Activated CD4-positive, alpha-beta T cell treated with anti-CD3 and anti-CD28 coated beads, Interleukin-2, amount 50 U/mL, for 24 hours (primary cell): Measurements from ENCODE around the gene TCFL5.

Experiments
- DNase-seq, 2 donors: peaks; one replicate each; pipeline ENCODE4 v3.0.0-alpha.2; 2020; ENCODE audit warnings: low read depth in 1 of 2, low spot score in 1 of 2

TCFL5 gene

DNA sequence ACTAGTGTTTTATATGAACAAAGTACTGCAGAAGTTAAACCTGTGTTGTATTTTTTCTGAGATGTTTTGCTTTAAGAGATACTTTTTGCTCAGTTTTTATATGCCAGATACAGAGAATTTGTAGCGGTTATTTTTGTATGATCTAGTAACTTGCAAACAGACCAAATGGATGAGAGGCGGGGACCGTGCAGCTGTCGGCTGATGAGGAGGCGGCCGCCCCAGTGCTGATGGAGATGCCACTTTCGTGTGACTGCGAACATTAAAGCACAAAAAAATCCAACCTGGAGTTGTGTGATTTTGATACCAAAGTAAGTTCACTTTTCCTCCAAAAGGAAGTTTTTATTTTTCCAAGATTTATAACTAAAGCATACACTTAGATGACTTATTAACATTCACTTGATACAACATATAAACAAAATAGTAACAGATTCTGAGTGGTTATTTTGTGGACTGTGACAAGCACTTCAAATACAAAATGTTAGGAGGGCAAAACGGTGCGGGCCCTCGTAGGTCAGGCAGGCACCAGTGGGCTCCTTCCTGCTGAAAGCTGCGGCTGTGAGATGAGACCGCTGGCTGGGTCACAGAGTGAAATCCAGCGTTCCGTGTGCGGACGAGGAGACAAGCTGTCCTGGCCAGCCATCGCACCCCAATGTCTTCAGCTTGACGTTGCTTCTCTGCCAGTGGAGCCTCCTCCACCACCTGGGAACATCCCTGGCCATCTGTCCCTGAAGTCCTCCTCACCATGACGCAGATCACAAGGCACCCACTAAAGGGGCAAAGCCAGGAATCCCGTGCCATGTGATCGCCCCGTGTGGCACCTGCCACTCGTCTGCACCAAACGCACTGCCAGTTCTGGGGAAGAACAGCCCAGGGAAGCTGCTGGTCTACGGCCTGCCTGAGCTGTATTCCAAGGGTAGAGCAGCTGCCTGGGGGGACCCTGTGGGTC lies 61.0 kb downstream of the TCFL5 start:
- DNase-seq = no peak

DNA sequence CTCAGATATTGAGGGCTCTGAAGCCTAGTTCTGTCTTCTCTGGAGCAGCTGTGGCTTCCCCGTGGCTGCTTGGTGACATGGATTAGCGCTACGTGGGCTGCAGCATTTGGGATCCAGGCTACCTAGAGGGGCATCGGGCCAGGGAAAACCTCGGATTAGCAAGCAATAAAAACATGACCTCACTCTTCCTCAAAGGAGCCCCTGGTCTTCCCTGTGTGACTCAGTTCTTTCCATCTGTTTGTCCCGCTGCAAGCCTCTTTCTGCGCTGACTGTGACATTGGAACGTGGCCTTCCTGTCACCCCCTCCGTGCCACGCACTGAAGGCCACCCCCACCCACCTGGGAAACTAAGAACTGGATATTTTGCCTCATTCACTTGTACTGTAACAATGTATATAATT lies 61.7 kb downstream of the TCFL5 start:
- no peak for DNase-seq

DNA sequence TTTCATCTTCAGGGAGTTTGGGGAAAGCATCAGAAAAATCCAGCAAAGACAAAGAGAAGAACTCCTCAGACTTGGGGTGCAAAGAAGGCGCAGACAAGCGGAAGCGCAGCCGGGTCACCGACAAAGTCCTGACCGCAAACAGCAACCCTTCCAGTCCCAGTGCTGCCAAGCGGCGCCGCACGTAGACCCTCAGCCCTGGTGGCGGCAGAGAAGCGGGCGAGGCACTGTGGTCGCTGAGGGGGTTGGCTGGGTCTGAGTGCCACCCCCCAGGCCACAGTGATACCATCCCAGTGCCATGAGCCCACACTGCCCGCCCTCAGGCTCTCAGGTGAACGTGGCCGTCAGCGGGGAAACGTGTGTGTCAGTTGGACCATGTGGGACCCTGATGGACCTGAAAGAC lies 62.2 kb downstream of the TCFL5 start:
- DNase-seq = no peak

DNA sequence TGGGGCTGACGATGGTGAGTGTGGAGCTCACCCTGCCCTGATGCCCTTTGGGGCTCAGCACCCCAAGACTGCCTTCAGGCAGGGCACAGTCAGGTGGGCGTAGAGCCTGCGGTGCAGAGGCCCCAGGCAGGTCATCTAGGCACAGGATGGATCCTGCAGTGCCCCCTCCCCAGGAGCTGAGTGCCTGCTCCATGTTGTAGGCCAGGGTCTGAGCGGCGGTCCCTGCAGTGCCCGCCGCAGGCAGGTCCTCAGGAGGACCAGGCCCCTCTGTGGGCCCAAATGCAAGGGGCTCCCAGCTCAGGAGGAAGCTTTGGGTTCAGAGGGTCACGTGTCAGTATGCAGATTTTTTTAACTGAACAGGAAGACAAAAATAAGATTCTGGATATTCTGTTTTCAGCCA lies 62.6 kb downstream of the TCFL5 start:
- DNase-seq = no peak

DNA sequence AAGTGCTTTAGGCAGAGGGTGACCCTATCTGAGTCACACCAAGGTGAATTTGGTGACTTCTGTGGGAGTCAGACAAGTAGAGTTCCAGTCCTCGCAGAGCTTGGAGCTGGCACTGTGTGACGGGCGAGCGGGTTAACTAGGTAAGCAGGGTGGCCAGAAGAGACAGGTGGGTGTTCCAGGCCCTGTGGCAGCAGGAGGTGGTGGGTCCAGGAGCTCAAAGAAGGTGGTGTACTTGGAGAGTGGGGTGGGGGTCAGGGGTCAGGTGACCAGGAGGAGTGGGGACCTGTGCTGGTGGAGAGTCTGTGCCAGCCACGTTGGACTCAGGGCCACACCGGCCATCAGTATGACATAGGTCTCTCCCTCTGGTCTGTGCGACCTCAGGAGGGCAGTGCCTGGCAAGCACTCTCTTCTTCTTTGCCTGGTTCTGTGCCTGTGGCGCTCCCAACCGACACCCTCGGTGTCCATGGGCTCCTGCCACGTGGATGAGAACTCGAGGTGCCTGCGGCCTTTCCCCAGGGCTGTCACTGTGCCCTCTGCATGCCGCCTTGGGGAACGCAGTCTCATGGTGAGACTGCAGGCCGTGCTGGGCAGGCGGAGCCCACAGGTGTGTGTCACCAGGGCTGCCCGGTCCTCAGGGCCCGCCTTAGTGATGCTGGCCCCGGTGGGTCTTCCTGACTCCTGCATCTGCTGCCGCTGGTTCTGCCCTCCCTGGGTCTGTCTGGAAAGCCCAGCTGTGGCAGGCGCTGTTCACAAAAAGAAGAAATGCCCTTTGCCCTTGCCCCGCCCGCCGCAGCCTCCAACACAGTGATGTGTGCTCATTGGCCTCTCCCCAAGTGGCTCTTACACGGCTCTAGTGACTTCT lies 63.7 kb downstream of the TCFL5 start:
- no peak for DNase-seq

DNA sequence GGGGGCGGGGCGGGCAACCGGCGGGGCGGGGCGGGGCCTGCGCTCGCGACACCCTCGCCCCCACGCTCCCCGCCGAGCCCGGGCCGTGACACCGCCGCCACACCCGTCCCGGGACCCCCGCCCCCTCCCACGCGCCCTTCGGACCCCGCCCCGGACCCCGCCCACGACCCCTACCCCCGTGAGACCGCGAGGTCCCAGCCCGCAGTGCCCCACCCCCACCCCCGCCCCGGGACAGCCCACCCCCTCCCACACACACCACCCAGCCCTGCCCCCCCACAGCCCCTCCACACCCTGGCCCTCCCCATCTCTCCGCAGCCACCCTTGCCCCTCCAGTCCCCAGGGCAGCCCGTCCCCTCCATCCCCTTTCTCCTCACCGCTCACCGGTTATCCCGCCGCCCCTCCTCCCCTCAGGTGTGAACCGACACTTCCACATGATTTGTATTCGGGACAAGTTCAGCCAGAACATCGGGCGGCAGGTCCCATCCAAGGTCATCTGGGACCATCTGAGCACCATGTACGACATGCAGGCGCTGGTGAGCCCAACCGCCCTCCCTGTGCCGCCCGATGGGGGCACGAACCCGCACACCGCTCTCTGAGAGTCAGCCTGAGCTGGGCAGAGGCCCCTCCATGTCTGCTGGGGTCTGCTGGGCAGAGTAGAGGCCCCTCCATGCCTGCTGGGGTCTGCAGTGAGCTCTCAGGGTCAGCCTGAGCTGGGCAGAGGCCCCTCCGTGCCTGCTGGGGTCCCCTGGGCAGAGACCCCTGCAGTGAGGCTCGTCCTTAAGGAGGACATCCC lies 64.7 kb downstream of the TCFL5 start:
- DNase-seq = no peak

DNA sequence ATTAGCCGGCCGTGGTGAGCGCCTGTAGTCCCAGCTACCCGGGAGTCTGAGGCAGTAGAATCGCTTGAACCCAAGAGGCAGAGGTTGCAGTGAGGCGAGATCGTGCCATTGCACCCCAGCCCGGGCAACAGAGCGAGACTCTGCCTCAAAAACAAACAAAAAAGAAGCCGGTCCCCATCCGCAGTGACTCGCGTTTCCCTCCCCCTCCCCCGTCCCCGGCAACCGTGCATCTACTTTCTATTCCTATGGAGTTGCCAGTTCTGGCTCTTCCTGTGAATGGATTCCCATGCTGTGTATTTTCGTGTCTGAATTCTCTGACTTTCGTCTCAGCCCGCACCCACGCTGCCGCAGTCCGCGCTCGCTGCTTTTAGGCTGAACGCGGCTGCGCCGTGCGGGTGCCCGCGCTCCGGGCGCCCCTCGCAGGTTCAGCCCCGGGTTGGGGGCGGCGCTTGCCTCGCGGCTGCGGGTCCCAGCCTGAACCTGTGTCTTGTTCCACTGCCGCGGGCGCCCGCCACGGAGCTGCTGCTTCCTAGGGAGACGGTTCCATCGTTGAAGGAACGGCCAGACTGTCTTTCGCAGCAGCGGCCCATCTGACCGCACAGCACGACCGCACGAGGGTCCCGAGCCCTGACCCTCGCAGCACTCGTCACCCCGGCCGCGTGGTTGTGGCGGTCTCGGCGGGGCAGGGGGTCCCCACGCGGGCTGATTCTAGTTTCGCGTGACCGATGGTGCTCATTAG lies 66.4 kb downstream of the TCFL5 start:
- DNase-seq = peak; percentile 37 to 58

DNA sequence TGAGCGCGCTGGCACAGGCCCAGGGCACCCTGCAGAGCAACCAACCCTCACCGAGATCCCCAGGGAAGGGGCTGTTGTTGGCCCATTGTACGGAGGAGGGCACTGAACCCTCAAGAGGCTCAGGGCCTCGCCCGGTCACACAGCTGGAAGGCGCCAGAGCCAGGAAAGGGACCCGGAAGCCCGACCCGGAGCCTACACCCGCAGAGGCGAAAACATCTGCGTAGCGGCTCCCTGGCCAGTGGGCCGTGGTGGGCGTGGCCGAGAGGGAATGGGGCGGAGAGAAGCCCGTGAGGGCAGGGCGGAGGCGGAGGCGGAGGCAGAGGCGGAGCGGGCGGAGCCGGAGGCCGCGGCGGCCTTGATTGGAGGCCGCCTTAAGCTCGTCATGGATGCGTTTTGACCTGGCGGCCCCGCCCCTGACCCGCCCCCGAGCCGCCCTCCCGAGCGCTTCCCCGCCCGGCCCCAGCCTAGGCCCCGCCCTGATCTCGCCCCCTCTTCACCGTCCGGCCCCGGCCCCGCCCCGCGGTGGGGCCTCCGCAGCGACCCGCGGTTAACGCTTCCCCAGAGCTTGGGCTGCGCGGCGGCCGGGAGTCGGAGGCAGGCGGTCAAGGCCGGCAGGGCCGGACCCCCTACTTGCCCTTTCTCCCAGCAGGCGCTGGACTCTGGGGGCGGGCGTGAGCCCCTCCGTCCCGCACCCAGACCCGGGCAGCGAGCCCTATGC lies 67.5 kb downstream of the TCFL5 start:
- peak; percentile 80 to 92 for DNase-seq

DNA sequence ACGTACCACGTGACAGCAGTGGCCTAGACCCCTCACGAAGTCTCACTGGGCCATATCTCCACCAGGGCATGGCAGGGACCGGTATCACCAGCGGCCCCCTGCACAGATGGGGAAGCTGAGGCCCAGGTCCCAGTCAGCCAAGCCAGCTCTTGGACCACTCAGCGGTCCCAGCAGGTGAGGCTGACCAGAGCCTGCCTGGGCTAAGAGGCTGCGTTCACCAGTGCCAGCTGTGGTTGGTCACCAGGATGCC lies 67.9 kb downstream of the TCFL5 start:
- DNase-seq = no peak

DNA sequence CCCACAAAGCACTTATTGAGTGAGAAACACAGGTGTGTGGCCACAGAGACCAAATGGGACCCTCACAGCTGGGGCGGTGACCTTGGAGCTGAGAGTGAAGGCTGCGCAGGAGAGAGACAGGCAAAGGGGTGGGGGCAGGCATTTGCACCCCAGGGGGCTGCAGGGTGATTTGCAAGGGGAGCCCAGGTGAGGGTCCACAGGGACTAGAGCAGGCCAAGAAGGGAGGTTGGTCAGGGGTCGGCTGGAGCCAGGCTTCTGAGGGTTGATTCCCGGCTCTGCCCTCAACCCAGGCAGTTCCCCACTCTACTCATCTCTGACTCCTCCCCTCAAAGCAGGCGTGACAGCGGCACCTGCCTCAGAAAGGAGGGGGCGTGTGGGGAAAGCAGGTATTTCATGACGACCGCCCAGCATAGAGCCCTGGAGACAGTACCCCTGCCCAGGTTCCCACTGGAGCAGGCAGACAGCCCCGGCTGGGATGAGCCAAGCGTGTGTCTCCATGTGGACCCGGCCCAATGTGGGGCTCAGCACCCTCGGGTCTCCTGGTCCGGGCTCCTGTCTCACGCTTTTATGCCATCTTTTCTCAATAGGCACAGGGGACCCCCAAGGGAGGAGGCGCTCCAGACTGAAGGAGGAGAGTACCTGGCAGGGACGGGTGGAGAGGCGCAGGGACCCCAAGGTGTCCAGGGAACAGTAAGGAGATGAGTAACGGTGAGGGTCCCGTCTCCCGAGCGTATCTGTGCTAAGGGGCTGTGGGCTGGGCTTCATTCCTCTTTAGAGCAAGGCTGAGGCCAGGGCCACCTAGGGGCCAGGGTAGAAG lies 68.5 kb downstream of the TCFL5 start:
- no peak for DNase-seq

DNA sequence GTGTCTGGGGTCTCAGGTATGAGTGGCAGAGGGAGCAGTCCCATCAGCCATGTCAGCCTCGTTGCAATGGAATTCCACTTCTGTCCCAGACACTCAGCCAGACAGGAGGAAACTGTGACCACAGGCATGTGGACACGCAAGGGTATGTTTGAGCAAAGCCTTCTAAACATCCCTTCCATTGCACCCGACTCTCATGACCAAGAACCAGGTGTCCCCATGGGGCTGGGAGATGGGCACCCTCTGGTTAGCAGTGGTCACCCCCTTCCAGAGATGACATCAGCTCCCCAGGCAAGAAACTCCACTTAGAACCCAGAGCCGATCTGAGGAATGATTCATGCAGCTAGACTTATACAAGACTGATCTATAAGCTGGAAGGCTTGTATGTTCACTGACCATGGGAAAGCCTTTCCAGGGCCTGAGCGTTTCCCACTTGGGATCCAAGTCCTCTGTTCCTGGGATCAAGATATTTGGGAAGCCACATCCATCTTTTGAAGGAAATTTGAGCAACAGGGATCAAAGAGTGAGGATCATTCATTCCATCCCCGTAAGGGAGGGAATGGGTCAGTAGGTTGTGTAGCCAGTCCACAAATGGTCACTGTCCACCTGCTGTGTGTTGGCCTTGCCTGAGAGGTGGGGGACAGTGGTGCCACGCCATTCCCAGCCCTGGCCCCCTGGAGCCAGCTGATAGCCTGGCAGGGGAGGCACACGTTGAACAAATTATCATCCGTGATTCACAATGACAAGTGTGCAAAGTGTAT lies 69.3 kb downstream of the TCFL5 start:
- DNase-seq = no peak

DNA sequence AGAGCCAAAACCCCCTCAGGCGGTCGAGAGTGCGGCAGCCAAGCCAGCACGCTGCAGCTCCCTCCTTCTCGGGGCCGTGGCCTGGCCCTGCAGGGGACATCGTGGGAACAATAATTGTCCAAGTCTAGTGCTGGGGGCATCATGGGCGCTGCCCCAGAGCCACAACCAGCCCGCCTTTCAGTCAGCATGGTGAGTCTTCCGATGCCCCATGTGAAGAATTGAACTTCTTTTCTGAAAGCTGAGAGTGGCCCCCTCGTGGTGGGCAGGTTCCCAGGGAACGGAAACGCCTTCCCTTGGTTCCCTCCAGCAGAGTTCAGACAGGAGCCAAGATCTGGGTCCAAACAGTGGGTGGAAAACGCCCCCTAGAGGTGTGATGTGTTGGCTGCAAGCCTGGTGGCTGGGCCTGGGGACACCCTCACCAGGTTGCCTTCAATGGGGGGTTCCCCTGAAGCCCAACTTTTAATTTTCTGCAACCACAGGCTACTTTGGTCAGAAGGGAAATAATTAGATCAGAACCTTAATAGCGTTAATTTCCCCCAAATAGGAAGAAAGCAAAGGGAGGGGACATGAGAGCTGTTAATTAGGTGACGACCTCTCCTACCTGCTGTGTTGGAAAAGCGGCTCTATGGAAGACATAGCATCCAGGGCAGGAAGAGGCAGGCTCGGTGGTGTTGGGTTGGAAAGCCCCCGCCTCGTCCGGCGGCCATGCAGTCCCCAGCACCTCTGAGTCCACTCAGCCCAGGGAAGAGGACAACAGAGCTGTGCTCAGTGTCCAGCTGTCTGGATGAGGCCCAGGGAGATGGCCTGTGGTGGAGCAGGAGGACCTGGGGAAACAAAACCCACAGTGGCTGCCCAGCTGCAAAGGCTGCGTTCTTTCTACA lies 70.1 kb downstream of the TCFL5 start:
- DNase-seq = peak; percentile 49 to 78
